ENCODE measurements around the gene FBLL1. TPM values are rescaled to one million over a fixed set of nuclear protein-coding genes. Genes with fewer than 3 reads are reported as not detected.

Gene FBLL1
- total and polyA plus RNA-seq, 12 donors, result 0.16 to 0.61 (median 0.25) TPM; not detected in 7

DNA sequence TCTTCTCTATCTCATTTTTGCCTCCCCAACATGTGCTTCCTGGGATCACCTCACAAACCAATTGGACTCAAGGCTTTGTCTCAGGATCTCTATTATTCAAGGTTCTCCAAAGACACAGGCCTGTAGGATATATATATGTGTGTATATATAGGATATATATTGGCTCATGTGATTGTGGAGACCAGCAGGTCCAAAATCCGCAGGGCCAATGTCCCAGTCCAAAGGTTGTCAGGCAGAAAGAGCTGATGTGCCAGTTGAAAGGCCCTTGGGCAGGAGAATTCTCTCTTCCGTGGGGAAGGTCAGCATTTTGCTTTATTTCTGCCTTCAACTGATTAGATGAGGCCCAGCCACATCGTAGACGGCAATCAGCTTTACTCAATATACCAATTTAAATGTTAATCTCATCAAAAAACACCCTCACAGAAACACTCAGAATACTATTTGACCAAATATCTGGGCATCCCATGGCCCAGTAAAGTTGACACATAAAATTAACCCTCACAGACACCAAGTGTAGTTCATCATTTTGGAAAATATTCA is 1.3 kb upstream of the FBLL1 start:
- peaks cover 0 to 10% (median 7%) of the 10 kb centered on the region in 9 donors for H3K4me1 ChIP-seq
- intact Hi-C loops (cut with DNase I), result no loop called here
- 84 to 90% methylated on average over 4 of the region's 4 CpGs for WGBS, 2 donors
- TF ChIP-seq, protein P1, sequence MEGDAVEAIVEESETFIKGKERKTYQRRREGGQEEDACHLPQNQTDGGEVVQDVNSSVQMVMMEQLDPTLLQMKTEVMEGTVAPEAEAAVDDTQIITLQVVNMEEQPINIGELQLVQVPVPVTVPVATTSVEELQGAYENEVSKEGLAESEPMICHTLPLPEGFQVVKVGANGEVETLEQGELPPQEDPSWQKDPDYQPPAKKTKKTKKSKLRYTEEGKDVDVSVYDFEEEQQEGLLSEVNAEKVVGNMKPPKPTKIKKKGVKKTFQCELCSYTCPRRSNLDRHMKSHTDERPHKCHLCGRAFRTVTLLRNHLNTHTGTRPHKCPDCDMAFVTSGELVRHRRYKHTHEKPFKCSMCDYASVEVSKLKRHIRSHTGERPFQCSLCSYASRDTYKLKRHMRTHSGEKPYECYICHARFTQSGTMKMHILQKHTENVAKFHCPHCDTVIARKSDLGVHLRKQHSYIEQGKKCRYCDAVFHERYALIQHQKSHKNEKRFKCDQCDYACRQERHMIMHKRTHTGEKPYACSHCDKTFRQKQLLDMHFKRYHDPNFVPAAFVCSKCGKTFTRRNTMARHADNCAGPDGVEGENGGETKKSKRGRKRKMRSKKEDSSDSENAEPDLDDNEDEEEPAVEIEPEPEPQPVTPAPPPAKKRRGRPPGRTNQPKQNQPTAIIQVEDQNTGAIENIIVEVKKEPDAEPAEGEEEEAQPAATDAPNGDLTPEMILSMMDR (IDR thresholded peaks at IDR 0.05), result no peak
- no peak overlapping the region for H3K4me3 ChIP-seq
- H3K27ac ChIP-seq, result no peak overlapping the region
- ATAC-seq (no peak), DNase-seq (no peak)
- H3K36me3 ChIP-seq, result peaks cover 0 to 8% (median 0%) of the 10 kb centered on the region in 9 donors
- H3K9me3 ChIP-seq, result no peaks in the 10 kb centered on the region
- H3K27me3 ChIP-seq, result peaks cover 0 to 43% (median 31%) of the 10 kb centered on the region in 7 donors

DNA sequence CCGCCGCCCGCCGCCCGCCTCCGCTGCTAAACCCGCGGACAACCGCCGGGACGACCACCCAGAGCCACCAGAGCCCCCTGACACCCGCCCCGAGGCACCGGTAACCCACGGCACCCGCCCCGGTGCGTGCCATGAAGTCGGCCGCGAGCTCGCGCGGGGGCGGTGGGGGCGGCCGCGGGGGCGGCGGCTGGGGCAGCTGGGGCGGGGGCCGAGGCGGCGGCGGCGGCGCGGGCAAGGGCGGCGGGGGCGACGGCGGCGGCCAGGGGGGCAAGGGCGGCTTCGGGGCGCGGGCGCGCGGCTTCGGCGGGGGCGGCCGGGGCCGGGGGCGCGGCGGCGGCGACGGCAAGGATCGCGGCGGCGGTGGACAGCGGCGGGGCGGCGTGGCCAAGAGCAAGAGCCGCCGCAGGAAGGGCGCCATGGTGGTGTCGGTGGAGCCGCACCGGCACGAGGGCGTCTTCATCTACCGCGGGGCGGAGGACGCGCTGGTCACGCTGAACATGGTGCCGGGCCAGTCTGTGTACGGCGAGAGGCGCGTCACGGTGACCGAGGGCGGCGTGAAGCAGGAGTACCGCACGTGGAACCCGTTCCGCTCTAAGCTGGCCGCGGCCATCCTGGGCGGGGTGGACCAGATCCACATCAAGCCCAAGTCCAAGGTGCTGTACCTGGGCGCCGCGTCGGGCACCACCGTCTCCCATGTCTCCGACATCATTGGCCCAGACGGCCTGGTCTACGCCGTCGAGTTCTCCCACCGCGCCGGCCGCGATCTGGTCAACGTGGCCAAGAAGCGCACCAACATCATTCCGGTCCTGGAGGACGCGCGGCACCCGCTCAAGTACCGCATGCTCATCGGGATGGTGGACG is 499 bp downstream of the FBLL1 start:
- Histone ChIP-seq H3K4me1 (peaks cover 0 to 10% (median 7%) of the 10 kb centered on the region in 9 donors), H3K27me3 (peaks cover 0 to 44% (median 31%) of the 10 kb centered on the region in 7 donors), H3K27ac (no peak overlapping the region), H3K9me3 (no peaks in the 10 kb centered on the region), H3K36me3 (no peaks in the 10 kb centered on the region), H3K4me3 (peak overlapping the region in 9 of 10 donors; percentile 21 to 51 (median 46))
- 13 to 21% methylated on average over 76 to 125 of the region's 125 CpGs for WGBS, 2 donors
- DNase-seq, result no peak
- intact Hi-C loops (cut with DNase I), result no loop called here
- ATAC-seq, result peak in 1 of 8 donors; percentile 18
- TF ChIP-seq, protein P1 (IDR thresholded peaks at IDR 0.05), result no peak

DNA sequence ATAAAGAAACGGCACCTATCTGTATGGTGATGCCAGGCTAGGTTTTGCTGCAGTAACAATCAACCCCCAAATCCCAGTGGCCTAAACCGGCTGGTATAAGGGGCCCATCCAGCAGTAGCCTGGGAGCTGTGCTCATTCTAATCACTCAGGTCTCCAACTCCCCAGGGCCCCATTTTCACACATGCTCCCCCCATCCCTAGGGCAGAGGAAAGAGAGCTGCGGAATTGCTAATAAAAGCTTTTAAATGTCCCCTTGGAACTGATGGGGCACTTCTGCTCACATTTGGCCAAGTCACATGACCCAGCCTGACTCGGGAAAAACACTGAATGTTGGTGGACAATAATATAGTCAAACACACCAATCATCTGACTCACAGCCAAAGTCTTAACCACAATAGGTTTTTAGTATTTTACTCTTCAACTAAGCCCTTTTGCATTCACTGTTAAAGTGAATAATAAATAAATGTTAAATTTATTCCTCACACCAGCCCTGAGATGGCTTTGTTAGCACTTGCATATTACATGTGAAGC is 1.6 kb downstream of the FBLL1 start:
- peaks cover 0 to 10% (median 7%) of the 10 kb centered on the region in 9 donors for H3K4me1 ChIP-seq
- ATAC-seq (no peak), DNase-seq (no peak)
- WGBS, 2 donors, result 83 to 86% methylated on average over 4 of the region's 4 CpGs
- TF ChIP-seq, protein P1 (IDR thresholded peaks at IDR 0.05), result no peak
- H3K27me3 ChIP-seq, result peaks cover 0 to 44% (median 31%) of the 10 kb centered on the region in 7 donors
- H3K36me3 ChIP-seq, result no peaks in the 10 kb centered on the region
- intact Hi-C loops (cut with DNase I), result no loop called here
- H3K27ac ChIP-seq, result no peak overlapping the region
- no peak overlapping the region for H3K4me3 ChIP-seq
- H3K9me3 ChIP-seq, result no peaks in the 10 kb centered on the region

DNA sequence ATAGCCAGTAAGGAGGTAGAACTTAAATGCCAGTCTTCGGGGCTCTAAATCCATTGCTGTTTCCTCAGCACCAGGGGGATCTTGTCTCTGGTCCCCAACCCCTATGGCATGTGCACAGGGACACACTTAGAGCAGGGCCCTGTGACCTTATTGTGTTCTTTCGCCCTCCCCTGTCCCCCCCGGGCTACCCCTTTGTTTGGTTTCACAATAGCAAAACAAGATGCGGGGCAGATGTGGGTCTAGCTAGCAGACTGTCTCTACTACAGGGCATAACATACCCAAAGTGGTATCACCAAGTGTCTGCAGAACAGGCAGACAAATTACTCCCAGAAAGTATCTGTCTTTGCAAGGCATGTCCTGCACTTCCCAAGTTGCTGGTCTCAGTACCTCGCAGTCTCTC is 2.1 kb downstream of the FBLL1 start:
- WGBS, 2 donors, result 89 to 94% methylated on average over 5 of the region's 5 CpGs
- intact Hi-C loops (cut with DNase I), result no loop called here
- H3K4me3 ChIP-seq, result no peak overlapping the region
- TF ChIP-seq, protein P1 (IDR thresholded peaks at IDR 0.05), result no peak
- ATAC-seq, result no peak
- H3K36me3 ChIP-seq, result no peaks in the 10 kb centered on the region
- H3K9me3 ChIP-seq, result no peaks in the 10 kb centered on the region
- H3K27ac ChIP-seq, result no peak overlapping the region
- H3K27me3 ChIP-seq, result peaks cover 0 to 44% (median 31%) of the 10 kb centered on the region in 7 donors
- DNase-seq, result no peak
- peaks cover 0 to 10% (median 7%) of the 10 kb centered on the region in 9 donors for H3K4me1 ChIP-seq
